GM12874 (cell line): ENCODE data around the gene TARBP1.

Experiments
- TF ChIP-seq, protein P1 (sequence below): IDR thresholded peaks from 2 replicates; pipeline ENCODE4 v1.5.1; 2011; ENCODE audit warnings: low read depth, mild to moderate bottlenecking, control low read depth, low read length, moderate library complexity; ENCODE audit not compliant: insufficient read depth

Gene TARBP1

DNA sequence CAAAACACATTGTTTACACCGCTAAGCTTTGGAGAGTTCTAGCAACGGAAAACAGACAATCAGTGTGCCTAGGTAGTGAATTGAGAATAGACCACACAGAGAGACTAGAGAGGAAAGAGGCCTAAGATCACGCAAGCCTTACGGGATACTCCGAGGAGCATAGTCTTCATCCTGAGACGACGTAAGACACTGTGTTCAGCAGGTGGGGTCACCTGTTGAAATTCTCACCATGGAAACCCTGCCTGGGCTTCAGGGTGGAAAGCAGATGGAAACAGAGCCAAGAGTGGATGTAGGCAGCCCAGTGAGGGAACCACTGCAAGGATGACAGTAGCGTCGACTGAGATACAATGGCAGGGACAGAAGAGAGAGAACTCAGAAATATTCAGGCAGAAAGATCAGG lies 65.5 kb downstream of the TARBP1 start:
- TF ChIP-seq, protein P1, sequence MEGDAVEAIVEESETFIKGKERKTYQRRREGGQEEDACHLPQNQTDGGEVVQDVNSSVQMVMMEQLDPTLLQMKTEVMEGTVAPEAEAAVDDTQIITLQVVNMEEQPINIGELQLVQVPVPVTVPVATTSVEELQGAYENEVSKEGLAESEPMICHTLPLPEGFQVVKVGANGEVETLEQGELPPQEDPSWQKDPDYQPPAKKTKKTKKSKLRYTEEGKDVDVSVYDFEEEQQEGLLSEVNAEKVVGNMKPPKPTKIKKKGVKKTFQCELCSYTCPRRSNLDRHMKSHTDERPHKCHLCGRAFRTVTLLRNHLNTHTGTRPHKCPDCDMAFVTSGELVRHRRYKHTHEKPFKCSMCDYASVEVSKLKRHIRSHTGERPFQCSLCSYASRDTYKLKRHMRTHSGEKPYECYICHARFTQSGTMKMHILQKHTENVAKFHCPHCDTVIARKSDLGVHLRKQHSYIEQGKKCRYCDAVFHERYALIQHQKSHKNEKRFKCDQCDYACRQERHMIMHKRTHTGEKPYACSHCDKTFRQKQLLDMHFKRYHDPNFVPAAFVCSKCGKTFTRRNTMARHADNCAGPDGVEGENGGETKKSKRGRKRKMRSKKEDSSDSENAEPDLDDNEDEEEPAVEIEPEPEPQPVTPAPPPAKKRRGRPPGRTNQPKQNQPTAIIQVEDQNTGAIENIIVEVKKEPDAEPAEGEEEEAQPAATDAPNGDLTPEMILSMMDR = no peak

DNA sequence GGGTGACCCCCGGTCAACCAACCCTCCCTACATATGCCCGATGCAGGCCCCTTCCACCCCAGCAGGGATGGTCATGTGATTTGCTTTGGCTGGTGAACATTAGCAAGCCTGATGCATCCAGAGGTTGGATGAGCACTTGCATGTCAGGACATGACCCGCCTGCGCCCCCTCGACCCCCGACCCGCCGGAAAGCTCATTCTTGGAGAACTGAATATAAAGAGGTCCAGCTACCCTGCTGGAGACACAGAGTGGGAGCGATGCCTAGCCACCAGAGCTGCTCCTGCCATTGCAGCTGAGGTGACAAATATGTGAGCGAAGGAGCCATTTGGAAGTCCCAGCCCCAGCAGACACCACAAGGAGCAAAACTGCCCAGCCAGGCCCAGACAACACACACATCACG lies 66.1 kb downstream of the TARBP1 start:
- TF ChIP-seq, protein P1 = no peak

DNA sequence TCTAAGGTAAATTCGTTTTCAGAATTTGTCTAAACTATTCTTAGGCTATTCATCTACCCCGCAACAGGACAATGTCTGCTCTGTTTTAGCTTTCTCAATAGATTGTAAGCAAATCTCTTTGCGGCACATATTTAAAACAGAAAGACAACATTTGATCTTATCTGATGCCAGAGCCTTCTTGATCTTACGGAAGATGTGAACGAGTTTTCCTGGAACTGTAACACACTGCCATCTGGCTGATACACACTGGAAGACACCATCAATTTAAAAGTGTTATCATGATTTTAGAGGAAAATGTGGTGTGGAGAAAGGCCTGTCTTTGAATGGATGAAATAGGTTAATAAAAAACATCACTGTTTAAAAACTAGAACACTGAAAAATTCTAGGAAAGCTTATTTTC lies 69.7 kb downstream of the TARBP1 start:
- TF ChIP-seq, protein P1 = no peak

DNA sequence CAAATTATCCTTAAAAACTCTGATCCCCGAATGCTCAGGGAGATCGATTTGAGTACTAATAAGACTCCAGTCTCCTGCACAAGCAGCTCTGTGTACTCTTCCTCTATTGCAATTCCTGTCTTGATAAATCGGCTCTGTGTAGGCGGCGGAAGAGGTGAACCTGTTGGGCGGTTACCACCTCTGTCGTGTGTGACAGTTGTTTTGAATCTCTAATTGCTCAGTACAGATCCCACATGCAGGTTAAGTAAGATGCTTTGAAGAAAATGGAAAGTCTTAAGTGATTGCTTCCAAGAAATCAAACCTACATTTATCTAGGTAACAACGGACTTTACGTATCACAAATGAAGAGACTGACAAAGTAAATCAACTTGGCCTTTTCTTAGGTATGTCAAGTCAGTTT lies 70.2 kb downstream of the TARBP1 start:
- TF ChIP-seq, protein P1 = no peak

DNA sequence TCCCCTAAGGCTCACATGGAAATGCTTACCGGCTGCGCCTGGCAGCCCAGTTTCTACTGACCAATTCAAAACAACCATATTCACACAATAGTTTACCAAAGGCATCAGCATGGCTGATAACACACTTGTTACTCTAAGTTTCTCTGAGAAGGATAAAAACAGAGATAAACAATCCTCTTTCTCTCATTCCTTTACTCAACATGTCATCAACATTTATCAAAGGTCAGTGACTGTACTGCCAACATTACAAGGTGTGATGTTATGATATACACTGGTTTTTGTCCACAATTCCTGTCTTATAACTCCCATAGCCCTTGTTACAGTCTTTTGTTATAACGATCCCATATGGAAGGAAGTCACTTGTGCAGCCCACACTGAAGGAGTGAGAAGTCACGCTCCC lies 72.1 kb downstream of the TARBP1 start:
- TF ChIP-seq, protein P1 = no peak

DNA sequence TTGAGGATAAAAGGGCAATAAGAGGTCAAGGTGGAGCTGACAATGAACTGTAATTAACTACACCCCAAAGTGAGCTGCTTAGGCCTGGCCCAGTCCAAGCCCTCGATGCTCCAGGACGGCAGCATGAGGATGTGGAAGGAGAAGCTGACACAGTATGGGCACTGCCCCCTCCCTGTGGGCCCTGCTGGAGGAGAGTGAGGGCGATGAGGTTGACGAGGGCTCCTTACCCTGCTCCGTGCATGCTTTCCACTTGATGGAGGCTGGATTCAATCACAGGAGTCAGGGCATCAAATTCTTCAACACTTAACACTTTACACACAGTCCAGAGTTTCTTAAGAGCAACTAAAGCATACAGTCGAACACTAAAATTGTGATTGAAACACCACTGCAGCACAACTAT lies 73.3 kb downstream of the TARBP1 start:
- TF ChIP-seq, protein P1 = no peak

DNA sequence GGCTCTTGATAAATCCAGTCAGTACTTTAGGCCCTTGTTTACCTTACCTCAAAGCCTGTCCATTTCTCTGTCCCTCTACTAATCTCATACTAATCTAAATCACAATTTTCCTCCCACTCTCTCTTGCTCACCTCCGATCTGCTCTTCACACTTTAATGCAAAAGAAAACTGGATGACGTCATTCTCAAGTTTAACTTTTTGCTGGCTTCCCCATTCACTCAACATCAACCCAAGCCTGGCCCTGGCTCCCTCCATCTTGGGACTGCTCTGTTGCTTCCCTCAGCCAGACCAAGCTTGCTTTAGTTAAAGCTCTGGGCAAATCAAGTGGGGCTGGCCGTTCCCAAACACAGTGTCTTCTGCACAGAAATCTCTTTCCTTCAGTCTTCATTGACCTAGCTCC lies 76.0 kb downstream of the TARBP1 start:
- TF ChIP-seq, protein P1 = no peak

DNA sequence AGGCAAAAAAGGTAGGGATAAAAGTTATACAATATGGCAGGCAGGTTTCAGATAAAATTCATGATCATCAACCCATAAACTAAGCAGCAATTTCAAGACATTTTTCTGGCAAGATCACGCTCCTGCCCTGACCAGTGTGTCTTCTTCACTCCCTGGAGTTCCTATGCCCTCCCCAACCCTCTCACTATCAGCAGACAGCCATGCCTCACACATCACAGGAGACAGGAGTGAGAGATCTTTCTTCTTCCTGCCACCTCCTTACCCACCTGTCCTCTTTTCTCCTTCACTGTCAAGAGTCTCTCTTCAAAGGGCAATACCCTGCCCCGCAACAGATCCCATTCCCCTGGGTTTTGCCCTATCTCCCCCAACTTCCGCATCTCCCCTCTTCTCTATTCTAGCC lies 77.3 kb downstream of the TARBP1 start:
- TF ChIP-seq, protein P1 = no peak
